HL-60 (cell line): Measurements from ENCODE around the gene ANKFN1.

ENCODE experiments used
- DNase-seq, 2 experiments: peaks; one replicate each; pipeline ENCODE4 v3.0.0-alpha.2; 2010 to 2020; ENCODE audit warnings: low read depth in 1 of 2, low spot score in 1 of 2
- H3K27ac ChIP-seq: fragments of 250-450 bp; sonication (Bioruptor Pico); replicated peaks from 2 replicates; pipeline ENCODE4 v1.5.1; 2020; ENCODE audit warnings: mild to moderate bottlenecking, moderate library complexity
- H3K27me3 ChIP-seq: fragments of 250-450 bp; sonication (Bioruptor Pico); 2 replicates; pipeline ENCODE4 v1.5.1; 2021; ENCODE audit warnings: mild to moderate bottlenecking, moderate library complexity; ENCODE audit not compliant: insufficient read depth, poor library complexity, severe bottlenecking
- H3K4me3 ChIP-seq: replicated peaks from 2 replicates; pipeline ENCODE4 v1.5.1; 2011; ENCODE audit warnings: mild to moderate bottlenecking, control low read depth, low read length; ENCODE audit not compliant: insufficient read depth
- GABPA ChIP-seq: IDR thresholded peaks from 2 replicates; pipeline ENCODE4 v1.6.1; 2012; ENCODE audit warnings: low read depth
- POLR2AphosphoS5 ChIP-seq: IDR thresholded peaks from 2 replicates; pipeline ENCODE4 v1.6.1; 2012; ENCODE audit warnings: low read depth
- SPI1 ChIP-seq: IDR thresholded peaks from 2 replicates; pipeline ENCODE4 v1.6.1; 2012; ENCODE audit warnings: low read depth, mild to moderate bottlenecking, borderline replicate concordance
- TF ChIP-seq, protein P1 (sequence below): IDR thresholded peaks from 2 replicates; pipeline ENCODE4 v1.6.1; 2012; ENCODE audit warnings: low read depth; ENCODE audit not compliant: insufficient replicate concordance
- TF ChIP-seq, protein P2 (sequence below): IDR thresholded peaks from one replicate; pipeline ENCODE4 v1.5.1; 2011; ENCODE audit warnings: low read length, control low read depth, inconsistent platforms; ENCODE audit not compliant: insufficient read depth

ANKFN1 gene

DNA sequence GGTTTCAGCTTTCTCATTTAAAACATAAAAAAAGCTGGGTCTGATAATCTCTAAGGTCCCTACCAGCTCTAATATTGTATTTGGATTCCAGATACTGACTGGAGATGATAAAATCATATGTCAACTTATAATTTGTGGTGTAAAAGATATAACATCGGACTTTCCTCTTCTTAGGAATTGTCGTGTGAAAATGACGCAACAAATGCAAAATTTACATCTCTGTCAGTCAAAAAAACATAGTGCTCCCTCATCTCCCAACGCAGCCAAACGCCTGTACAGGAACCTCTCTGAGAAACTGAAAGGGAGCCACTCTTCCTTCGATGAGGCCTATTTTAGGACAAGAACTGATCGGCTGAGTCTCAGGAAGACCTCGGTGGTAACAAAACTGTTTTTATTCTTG is 197.3 kb downstream of the ANKFN1 start:
- DNase-seq, result no peak
- Histone ChIP-seq H3K4me3 (no peak overlapping the region), H3K27me3 (no peaks in the 10 kb centered on the region), H3K27ac (no peak overlapping the region)
- TF ChIP-seq GABPA (no peak), POLR2AphosphoS5 (no peak), SPI1 (no peak)
- TF ChIP-seq, protein P1, sequence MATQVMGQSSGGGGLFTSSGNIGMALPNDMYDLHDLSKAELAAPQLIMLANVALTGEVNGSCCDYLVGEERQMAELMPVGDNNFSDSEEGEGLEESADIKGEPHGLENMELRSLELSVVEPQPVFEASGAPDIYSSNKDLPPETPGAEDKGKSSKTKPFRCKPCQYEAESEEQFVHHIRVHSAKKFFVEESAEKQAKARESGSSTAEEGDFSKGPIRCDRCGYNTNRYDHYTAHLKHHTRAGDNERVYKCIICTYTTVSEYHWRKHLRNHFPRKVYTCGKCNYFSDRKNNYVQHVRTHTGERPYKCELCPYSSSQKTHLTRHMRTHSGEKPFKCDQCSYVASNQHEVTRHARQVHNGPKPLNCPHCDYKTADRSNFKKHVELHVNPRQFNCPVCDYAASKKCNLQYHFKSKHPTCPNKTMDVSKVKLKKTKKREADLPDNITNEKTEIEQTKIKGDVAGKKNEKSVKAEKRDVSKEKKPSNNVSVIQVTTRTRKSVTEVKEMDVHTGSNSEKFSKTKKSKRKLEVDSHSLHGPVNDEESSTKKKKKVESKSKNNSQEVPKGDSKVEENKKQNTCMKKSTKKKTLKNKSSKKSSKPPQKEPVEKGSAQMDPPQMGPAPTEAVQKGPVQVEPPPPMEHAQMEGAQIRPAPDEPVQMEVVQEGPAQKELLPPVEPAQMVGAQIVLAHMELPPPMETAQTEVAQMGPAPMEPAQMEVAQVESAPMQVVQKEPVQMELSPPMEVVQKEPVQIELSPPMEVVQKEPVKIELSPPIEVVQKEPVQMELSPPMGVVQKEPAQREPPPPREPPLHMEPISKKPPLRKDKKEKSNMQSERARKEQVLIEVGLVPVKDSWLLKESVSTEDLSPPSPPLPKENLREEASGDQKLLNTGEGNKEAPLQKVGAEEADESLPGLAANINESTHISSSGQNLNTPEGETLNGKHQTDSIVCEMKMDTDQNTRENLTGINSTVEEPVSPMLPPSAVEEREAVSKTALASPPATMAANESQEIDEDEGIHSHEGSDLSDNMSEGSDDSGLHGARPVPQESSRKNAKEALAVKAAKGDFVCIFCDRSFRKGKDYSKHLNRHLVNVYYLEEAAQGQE, result no peak
- TF ChIP-seq, protein P2, sequence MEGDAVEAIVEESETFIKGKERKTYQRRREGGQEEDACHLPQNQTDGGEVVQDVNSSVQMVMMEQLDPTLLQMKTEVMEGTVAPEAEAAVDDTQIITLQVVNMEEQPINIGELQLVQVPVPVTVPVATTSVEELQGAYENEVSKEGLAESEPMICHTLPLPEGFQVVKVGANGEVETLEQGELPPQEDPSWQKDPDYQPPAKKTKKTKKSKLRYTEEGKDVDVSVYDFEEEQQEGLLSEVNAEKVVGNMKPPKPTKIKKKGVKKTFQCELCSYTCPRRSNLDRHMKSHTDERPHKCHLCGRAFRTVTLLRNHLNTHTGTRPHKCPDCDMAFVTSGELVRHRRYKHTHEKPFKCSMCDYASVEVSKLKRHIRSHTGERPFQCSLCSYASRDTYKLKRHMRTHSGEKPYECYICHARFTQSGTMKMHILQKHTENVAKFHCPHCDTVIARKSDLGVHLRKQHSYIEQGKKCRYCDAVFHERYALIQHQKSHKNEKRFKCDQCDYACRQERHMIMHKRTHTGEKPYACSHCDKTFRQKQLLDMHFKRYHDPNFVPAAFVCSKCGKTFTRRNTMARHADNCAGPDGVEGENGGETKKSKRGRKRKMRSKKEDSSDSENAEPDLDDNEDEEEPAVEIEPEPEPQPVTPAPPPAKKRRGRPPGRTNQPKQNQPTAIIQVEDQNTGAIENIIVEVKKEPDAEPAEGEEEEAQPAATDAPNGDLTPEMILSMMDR, result no peak

DNA sequence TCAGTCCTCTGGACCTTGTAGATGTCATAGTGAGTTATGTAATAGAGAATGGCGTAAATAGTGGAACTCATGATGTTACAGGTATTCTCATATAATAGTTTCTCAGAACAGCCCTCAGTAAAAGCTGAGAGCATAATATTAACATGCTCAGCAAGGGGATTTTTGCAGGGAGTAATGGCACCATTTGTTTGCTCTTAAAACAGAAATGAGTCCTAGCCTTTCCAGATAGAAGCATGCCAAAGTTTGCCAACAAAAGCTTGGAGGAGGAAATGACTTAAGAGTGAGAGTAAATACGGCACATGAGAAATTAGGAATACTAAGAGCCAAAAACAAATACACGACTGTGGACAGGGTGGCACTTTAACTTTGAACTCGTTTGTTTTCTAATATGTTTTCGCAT is 198.4 kb downstream of the ANKFN1 start:
- no peak overlapping the region for H3K4me3 ChIP-seq
- no peaks in the 10 kb centered on the region for H3K27me3 ChIP-seq
- no peak for TF ChIP-seq GABPA
- DNase-seq, result no peak
- no peak overlapping the region for H3K27ac ChIP-seq

DNA sequence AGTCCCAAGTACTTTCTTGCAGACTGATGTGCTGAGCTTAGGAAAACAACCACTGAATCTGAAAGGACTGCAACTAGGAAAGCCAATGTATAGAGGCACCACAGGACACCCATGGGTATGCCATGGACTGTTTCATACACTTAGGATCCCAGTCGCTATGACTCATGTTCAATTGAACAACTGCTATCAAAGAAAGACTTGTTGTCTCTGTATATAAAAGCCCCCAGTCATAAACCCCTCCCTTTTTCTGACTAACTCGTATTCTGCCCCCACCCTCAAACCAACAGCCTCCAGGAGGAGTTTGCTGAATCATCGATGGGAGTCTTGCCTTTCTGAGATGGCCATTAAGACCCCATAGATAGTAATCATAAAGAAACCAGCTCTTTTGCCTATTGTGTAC is 205.4 kb downstream of the ANKFN1 start:
- TF ChIP-seq SPI1, result no peak
- TF ChIP-seq, protein P2, result no peak
- TF ChIP-seq, protein P1, result no peak
- no peak for TF ChIP-seq POLR2AphosphoS5
- TF ChIP-seq GABPA, result no peak
- Histone ChIP-seq H3K27ac (no peak overlapping the region), H3K4me3 (no peak overlapping the region), H3K27me3 (no peaks in the 10 kb centered on the region)
- no peak for DNase-seq

DNA sequence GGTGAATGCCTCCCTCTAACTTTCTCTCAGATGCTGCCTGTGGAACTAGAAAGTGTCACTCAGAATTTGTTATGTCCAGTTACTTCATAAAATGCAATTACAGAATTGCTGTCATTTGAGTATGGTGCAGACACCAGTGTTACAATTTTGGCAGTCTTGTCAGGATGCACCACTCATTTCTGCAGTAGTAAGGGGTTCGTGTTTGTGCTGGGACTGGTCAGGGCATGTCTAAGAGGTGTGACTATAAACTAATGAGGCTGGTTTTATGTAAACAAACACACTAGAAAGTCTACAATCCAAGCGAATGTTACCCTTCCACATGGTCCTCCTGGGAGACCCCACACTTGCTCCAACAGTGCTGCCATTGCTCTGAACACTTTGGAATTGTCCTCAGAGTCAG is 206.2 kb downstream of the ANKFN1 start:
- Histone ChIP-seq H3K27ac (no peak overlapping the region), H3K27me3 (no peaks in the 10 kb centered on the region), H3K4me3 (no peak overlapping the region)
- DNase-seq, result no peak
- TF ChIP-seq, protein P2, result no peak
- TF ChIP-seq, protein P1, result no peak
- no peak for TF ChIP-seq POLR2AphosphoS5
- TF ChIP-seq GABPA, result no peak
- no peak for TF ChIP-seq SPI1
